WTC11 (cell line): ENCODE measurements around the gene KIAA0753. TPM values are rescaled to one million over a fixed set of nuclear protein-coding genes. Genes with fewer than 3 reads are reported as not detected.
"Not testable (repeated sequence)": the region's sequence is repeated elsewhere in the genome, so short reads cannot be mapped to it uniquely, and the experiment has no call there.

Experiments
- ATAC-seq: fragments of 200-7000 bp; cut with Tn5 transposase; 2 replicates; pipeline ENCODE4 v1.10.0; 2021; ENCODE audit warnings: mild to moderate bottlenecking, moderate library complexity
- CTCF ChIA-PET: fragments of 300-600 bp; sonication (Branson Sonifier 250); formaldehyde crosslinking; loops from one replicate; lab custom pipeline; 2021; ENCODE audit warnings: antibody characterized with exemption; lab: Charles Lee
- POLR2A ChIA-PET: fragments of 350-600 bp; sonication (Branson Sonifier 250); formaldehyde crosslinking; loops from one replicate; lab custom pipeline; 2021; ENCODE audit warnings: antibody characterized with exemption; lab: Charles Lee
- DNase-seq: peaks from one replicate; pipeline ENCODE4 v3.0.0; 2021; ENCODE audit warnings: low spot score
- H3K27ac Mint-ChIP-seq: 2 replicates; pipeline ENCODE4 v1.8.0; 2021; ENCODE audit warnings: mixed read lengths
- H3K27me3 Mint-ChIP-seq: 2 replicates; pipeline ENCODE4 v1.8.0; 2021; ENCODE audit warnings: low read depth, mild to moderate bottlenecking, moderate library complexity, mixed read lengths
- H3K36me3 Mint-ChIP-seq: 2 replicates; pipeline ENCODE4 v1.8.0; 2021; ENCODE audit warnings: mixed read lengths
- H3K4me1 Mint-ChIP-seq: 2 replicates; pipeline ENCODE4 v1.8.0; 2022; ENCODE audit warnings: mixed read lengths
- H3K4me3 Mint-ChIP-seq: 2 replicates; pipeline ENCODE4 v1.8.0; 2021; ENCODE audit warnings: mild to moderate bottlenecking, moderate library complexity, mixed read lengths
- H3K9me3 Mint-ChIP-seq: 2 replicates; pipeline ENCODE4 v1.8.0; 2021; ENCODE audit warnings: mixed read lengths
- ATF2 ChIP-seq: sonication (generic); formaldehyde crosslinking; IDR thresholded peaks from 2 replicates; pipeline ENCODE4 v1.8.1; 2022; ENCODE audit warnings: low read depth, missing genetic modification reagents, borderline replicate concordance
- ATF3 ChIP-seq: sonication (generic); formaldehyde crosslinking; conservative IDR thresholded peaks from 2 replicates; pipeline ENCODE4 v1.8.1; 2022; ENCODE audit warnings: mild to moderate bottlenecking, missing genetic modification reagents
- E2F5 ChIP-seq: sonication (generic); formaldehyde crosslinking; IDR thresholded peaks from 2 replicates; pipeline ENCODE4 v1.8.1; 2022; ENCODE audit warnings: mild to moderate bottlenecking, moderate library complexity, missing genetic modification reagents
- ESRRA ChIP-seq: sonication (generic); formaldehyde crosslinking; IDR thresholded peaks from 2 replicates; pipeline ENCODE4 v1.8.1; 2022; ENCODE audit warnings: mild to moderate bottlenecking, missing genetic modification reagents, borderline replicate concordance
- ETV6 ChIP-seq: sonication (generic); formaldehyde crosslinking; IDR thresholded peaks from 2 replicates; pipeline ENCODE4 v1.8.1; 2022; ENCODE audit warnings: mild to moderate bottlenecking, missing genetic modification reagents
- MAX ChIP-seq: sonication (generic); formaldehyde crosslinking; IDR thresholded peaks from 2 replicates; pipeline ENCODE4 v1.8.0; 2022; ENCODE audit warnings: mild to moderate bottlenecking, missing genetic modification reagents
- NFYB ChIP-seq: sonication (generic); formaldehyde crosslinking; conservative IDR thresholded peaks from 2 replicates; pipeline ENCODE4 v1.8.0; 2022; ENCODE audit warnings: low read depth, missing genetic modification reagents
- NR3C1 ChIP-seq: sonication (generic); formaldehyde crosslinking; conservative IDR thresholded peaks from 2 replicates; pipeline ENCODE4 v1.8.1; 2023; ENCODE audit warnings: low read depth, mild to moderate bottlenecking, missing genetic modification reagents
- STAT6 ChIP-seq: sonication (generic); formaldehyde crosslinking; conservative IDR thresholded peaks from 2 replicates; pipeline ENCODE4 v1.8.1; 2023; ENCODE audit warnings: mild to moderate bottlenecking, low read depth, missing genetic modification reagents, moderate library complexity
- USF1 ChIP-seq: sonication (generic); formaldehyde crosslinking; IDR thresholded peaks from 2 replicates; pipeline ENCODE4 v1.8.0; 2022; ENCODE audit warnings: mild to moderate bottlenecking, missing genetic modification reagents
- ZNF281 ChIP-seq: sonication (generic); formaldehyde crosslinking; IDR thresholded peaks from 2 replicates; pipeline ENCODE4 v1.8.0; 2023; ENCODE audit warnings: mild to moderate bottlenecking, missing genetic modification reagents
- ZNF396 ChIP-seq: fragments of 250-450 bp; sonication (Bioruptor Pico); IDR thresholded peaks from 2 replicates; pipeline ENCODE4 v1.8.0; 2021; ENCODE audit warnings: mild to moderate bottlenecking, moderate library complexity, borderline replicate concordance
- ZNF532 ChIP-seq: fragments of 250-450 bp; sonication (Bioruptor Pico); IDR thresholded peaks from 2 replicates; pipeline ENCODE4 v1.9.0; 2021; ENCODE audit warnings: mild to moderate bottlenecking, borderline replicate concordance
- total RNA-seq: library from RNA; stranded (reverse); gene quantifications from 3 replicates; pipeline ENCODE4 v1.2.3, GENCODE V29; 2021

The KIAA0753 gene
- total RNA-seq, 1 experiment from 2014 or later, result 22.8 TPM

- DNase-seq, H3K27me3 Mint-ChIP-seq, ATAC-seq, H3K4me3 Mint-ChIP-seq, H3K9me3 Mint-ChIP-seq, H3K36me3 Mint-ChIP-seq, CTCF ChIA-PET, H3K27ac Mint-ChIP-seq: not testable (repeated sequence)
- POLR2A ChIA-PET, result interaction anchor here (0.7 kb wide), 1 partner anchor 120 kb away, joined by 6 read pairs; no protein-coding TSS in a partner anchor
- peaks cover 19% of the 10 kb centered on the region for H3K4me1 Mint-ChIP-seq
These were observed 67.0 kb downstream of the KIAA0753 start for GRCh38 chr17:6573495-6573894.

- no peaks in the 10 kb centered on the region for H3K9me3 Mint-ChIP-seq
- peaks cover 23% of the 10 kb centered on the region for H3K4me1 Mint-ChIP-seq
- ChIA-PET POLR2A (interaction anchor here (0.7 kb wide), 1 partner anchor 120 kb away, joined by 6 read pairs; no protein-coding TSS in a partner anchor), CTCF (no interaction called here)
- peaks cover 5% of the 10 kb centered on the region; the same call in 1 of the 2 replicates for H3K36me3 Mint-ChIP-seq
- no peak for TF ChIP-seq NFYB (CRISPR knock-in tag)
- TF ChIP-seq USF1 (CRISPR knock-in tag), result peak; percentile 3; the same call in 1 of the 2 replicates
- DNase-seq, result no peak
- no peak overlapping the region; the same call in 1 of the 2 replicates for H3K27ac Mint-ChIP-seq
- no peak for ATAC-seq
- H3K27me3 Mint-ChIP-seq, result no peaks in the 10 kb centered on the region
- no peak overlapping the region for H3K4me3 Mint-ChIP-seq
These were observed 67.5 kb downstream of the KIAA0753 start for GRCh38 chr17:6572972-6573370.

- Mint-ChIP-seq H3K27ac (0 out of 2 replicates have a peak overlapping the region, but pooled peaks have one; percentile 24), H3K4me1 (peaks cover 32% of the 10 kb centered on the region), H3K27me3 (no peaks in the 10 kb centered on the region), H3K36me3 (no peaks in the 10 kb centered on the region), H3K4me3 (no peak overlapping the region), H3K9me3 (no peaks in the 10 kb centered on the region)
- no peak for TF ChIP-seq ATF3
- no peak for TF ChIP-seq ATF2 (CRISPR knock-in tag)
- TF ChIP-seq MAX, result no peak
- no peak for TF ChIP-seq STAT6 (CRISPR knock-in tag)
- TF ChIP-seq E2F5, result no peak
- no peak for TF ChIP-seq ZNF281 (CRISPR knock-in tag)
- TF ChIP-seq ZNF396 (CRISPR knock-in tag), result no peak
- TF ChIP-seq ZNF532 (CRISPR knock-in tag), result no peak
- TF ChIP-seq ESRRA, result no peak
- no peak for TF ChIP-seq NR3C1 (CRISPR knock-in tag)
- no peak for TF ChIP-seq ETV6 (CRISPR knock-in tag)
- DNase-seq (no peak), ATAC-seq (no peak)
- ChIA-PET POLR2A (no interaction called here), CTCF (no interaction called here)
These were observed 69.1 kb downstream of the KIAA0753 start for GRCh38 chr17:6571452-6571781.
